Neural cell (in vitro differentiated cells): Measurements from ENCODE around the gene PIP5K1B. TPM values are rescaled to one million over a fixed set of nuclear protein-coding genes. Genes with fewer than 3 reads are reported as not detected.

ENCODE experiments used
- H2AFZ ChIP-seq: fragments of 200-600, 300-800 bp; sonication (generic), shearing (Covaris generic); 2 replicates; pipeline ENCODE4 v1.6.0; 2014; ENCODE audit warnings: low read depth, mild to moderate bottlenecking, antibody characterized with exemption, low read length, moderate library complexity
- H3F3A ChIP-seq: fragments of 200-600 bp; shearing (Covaris generic); 2 replicates; pipeline ENCODE4 v1.6.1; 2016; ENCODE audit warnings: mild to moderate bottlenecking, moderate library complexity, mixed read lengths, antibody characterized with exemption, low read length; ENCODE audit not compliant: insufficient read depth, poor library complexity, severe bottlenecking
- H3K27ac ChIP-seq: fragments of 200-600, 300-800 bp; sonication (generic), shearing (Covaris generic); 2 replicates; pipeline ENCODE4 v1.5.1; 2014; ENCODE audit warnings: mild to moderate bottlenecking, low read length, moderate library complexity
- H3K27me3 ChIP-seq: fragments of 300-800, 200-600 bp; sonication (generic), shearing (Covaris generic); 2 replicates; pipeline ENCODE4 v1.6.0; 2014; ENCODE audit warnings: mild to moderate bottlenecking, low read depth, low read length, moderate library complexity; ENCODE audit not compliant: insufficient read depth
- H3K36me3 ChIP-seq: fragments of 300-800, 200-600 bp; sonication (generic), shearing (Covaris generic); 2 replicates; pipeline ENCODE4 v1.5.1; 2014; ENCODE audit warnings: mild to moderate bottlenecking, antibody characterized with exemption, low read length, moderate library complexity; ENCODE audit not compliant: insufficient read depth
- H3K4me2 ChIP-seq: fragments of 300-800, 200-600 bp; sonication (generic), shearing (Covaris generic); 2 replicates; pipeline ENCODE4 v1.6.0; 2014; ENCODE audit warnings: mild to moderate bottlenecking, low read length
- H3K4me3 ChIP-seq: fragments of 300-800, 200-600 bp; sonication (generic), shearing (Covaris generic); 2 replicates; pipeline ENCODE4 v1.5.1; 2014; ENCODE audit warnings: mild to moderate bottlenecking, low read length, moderate library complexity
- H3K79me2 ChIP-seq: fragments of 200-600 bp; shearing (Covaris generic); replicated peaks from 2 replicates; pipeline ENCODE4 v1.6.0; 2014; ENCODE audit warnings: mild to moderate bottlenecking, low read length, moderate library complexity; ENCODE audit not compliant: insufficient read depth
- H3K9ac ChIP-seq: fragments of 300-800, 200-600 bp; sonication (generic), shearing (Covaris generic); 2 replicates; pipeline ENCODE4 v1.6.1; 2016; ENCODE audit warnings: mild to moderate bottlenecking, low read length, mixed read lengths
- H3K9me2 ChIP-seq: fragments of 200-600 bp; shearing (Covaris generic); 2 replicates; pipeline ENCODE4 v1.6.1; 2016; ENCODE audit warnings: mild to moderate bottlenecking, low read length, mixed read lengths; ENCODE audit not compliant: insufficient read depth
- H3K9me3 ChIP-seq: fragments of 200-600, 300-800 bp; sonication (generic), shearing (Covaris generic); 2 replicates; pipeline ENCODE4 v1.6.1; 2016; ENCODE audit warnings: mild to moderate bottlenecking, mixed run types, low read length, moderate library complexity, mixed read lengths
- H4K20me1 ChIP-seq: fragments of 200-600 bp; shearing (Covaris generic); 2 replicates; pipeline ENCODE4 v1.6.1; 2016; ENCODE audit warnings: mild to moderate bottlenecking, mixed run types; ENCODE audit not compliant: insufficient read depth
- CTCF ChIP-seq: fragments of 450-650 bp; IDR thresholded peaks from 2 replicates; pipeline ENCODE4 v1.5.1; 2014; ENCODE audit warnings: antibody characterized with exemption, mild to moderate bottlenecking, moderate library complexity; ENCODE audit not compliant: poor library complexity, severe bottlenecking
- EP300 ChIP-seq: fragments of 450-650 bp; conservative IDR thresholded peaks from 2 replicates; pipeline ENCODE4 v1.6.1; 2014; ENCODE audit warnings: antibody characterized with exemption, mild to moderate bottlenecking, moderate library complexity; ENCODE audit not compliant: poor library complexity, severe bottlenecking
- EZH2 ChIP-seq: fragments of 200-600, 300-800 bp; shearing (Covaris generic), sonication (generic); IDR thresholded peaks from 2 replicates; pipeline ENCODE4 v1.6.1; 2014; ENCODE audit warnings: antibody characterized with exemption, low read length, borderline replicate concordance, mild to moderate bottlenecking; ENCODE audit not compliant: insufficient read depth, poor library complexity, severe bottlenecking
- MXI1 ChIP-seq: fragments of 450-650 bp; conservative IDR thresholded peaks from 2 replicates; pipeline ENCODE4 v1.6.1; 2014; ENCODE audit warnings: antibody characterized with exemption, mild to moderate bottlenecking; ENCODE audit not compliant: poor library complexity, severe bottlenecking
- POLR2AphosphoS5 ChIP-seq: IDR thresholded peaks from 2 replicates; pipeline ENCODE4 v1.6.1; 2012
- RAD21 ChIP-seq: fragments of 450-650 bp; conservative IDR thresholded peaks from 2 replicates; pipeline ENCODE4 v1.6.1; 2014; ENCODE audit warnings: antibody characterized with exemption, mild to moderate bottlenecking, moderate library complexity
- REST ChIP-seq: IDR thresholded peaks from 2 replicates; pipeline ENCODE4 v1.6.1; 2012; ENCODE audit warnings: borderline replicate concordance
- SMC3 ChIP-seq: fragments of 450-650 bp; conservative IDR thresholded peaks from 2 replicates; pipeline ENCODE4 v1.6.1; 2014; ENCODE audit warnings: antibody characterized with exemption, mild to moderate bottlenecking, moderate library complexity; ENCODE audit not compliant: poor library complexity
- TAF1 ChIP-seq: IDR thresholded peaks from 2 replicates; pipeline ENCODE4 v1.6.1; 2012; ENCODE audit warnings: low read depth
- polyA plus RNA-seq: library from polyadenylated mRNA; depleted of rRNA; stranded (reverse); fragments of >200 nt; gene quantifications from 2 replicates; pipeline ENCODE4 v1.2.3, GENCODE V29; 2014

The PIP5K1B gene
- polyA plus RNA-seq, 1 donor from 2014 or later, result 1.5 TPM

GRCh38 chr9:68963416-68963815 is 258.4 kb downstream of the PIP5K1B start:
- H3K27ac ChIP-seq, result no peak overlapping the region

DNA sequence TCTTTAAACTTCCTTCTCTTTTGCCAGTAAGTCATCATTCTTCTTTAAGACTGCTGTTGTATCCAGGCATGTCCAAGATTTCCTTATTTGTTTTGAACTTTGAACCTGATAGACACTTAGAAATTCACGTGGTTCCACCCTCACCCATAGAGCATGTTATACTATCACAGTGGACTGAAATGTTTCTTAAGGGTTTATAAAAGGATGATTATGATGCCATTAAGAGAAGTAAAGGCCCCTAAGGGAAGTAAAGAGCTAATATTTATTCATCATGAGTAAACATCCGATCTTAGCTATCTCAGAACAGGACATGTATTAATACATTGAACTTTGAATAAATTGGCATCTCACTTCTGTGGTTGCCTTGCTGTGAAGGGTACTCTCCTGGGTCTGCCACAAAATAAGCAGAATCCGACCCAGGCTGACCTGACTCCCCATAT is 259.1 kb downstream of the PIP5K1B start:
- no peaks in the 10 kb centered on the region for H3K9me2 ChIP-seq
- no peak overlapping the region for H3K27ac ChIP-seq
- H3K79me2 ChIP-seq, result no peaks in the 10 kb centered on the region
- no peaks in the 10 kb centered on the region for H3F3A ChIP-seq
- no peak overlapping the region for H2AFZ ChIP-seq
- H3K9ac ChIP-seq, result no peak overlapping the region
- no peaks in the 10 kb centered on the region for H3K36me3 ChIP-seq
- H3K4me2 ChIP-seq, result no peak overlapping the region
- no peaks in the 10 kb centered on the region for H3K9me3 ChIP-seq
- H4K20me1 ChIP-seq, result no peaks in the 10 kb centered on the region
- no peaks in the 10 kb centered on the region for H3K27me3 ChIP-seq
- no peak overlapping the region for H3K4me3 ChIP-seq
- no peak for TF ChIP-seq POLR2AphosphoS5
- TF ChIP-seq MXI1, result no peak
- no peak for TF ChIP-seq EZH2
- TF ChIP-seq TAF1, result no peak
- TF ChIP-seq SMC3, result no peak
- TF ChIP-seq RAD21, result no peak
- no peak for TF ChIP-seq EP300
- no peak for TF ChIP-seq CTCF

More at GRCh38 chr9:68963416-68963815, 258.4 kb downstream of the PIP5K1B start:
- no peaks in the 10 kb centered on the region for H4K20me1 ChIP-seq
- TF ChIP-seq SMC3 (no peak), RAD21 (no peak), EZH2 (no peak), EP300 (no peak), REST (no peak), TAF1 (no peak), MXI1 (no peak), POLR2AphosphoS5 (no peak), CTCF (no peak)
- H3F3A ChIP-seq, result no peaks in the 10 kb centered on the region
- no peak overlapping the region for H3K4me3 ChIP-seq
- H3K36me3 ChIP-seq, result no peaks in the 10 kb centered on the region
- no peak overlapping the region for H3K4me2 ChIP-seq
- H3K79me2 ChIP-seq, result no peaks in the 10 kb centered on the region
- H3K9me2 ChIP-seq, result no peaks in the 10 kb centered on the region
- no peak overlapping the region for H2AFZ ChIP-seq
- no peak overlapping the region for H3K9ac ChIP-seq
- no peaks in the 10 kb centered on the region for H3K9me3 ChIP-seq
- H3K27me3 ChIP-seq, result no peaks in the 10 kb centered on the region
